ENCODE measurements around the gene DISP3.

DISP3 gene

GRCh38 chr1:11528611-11529261 lies 49.8 kb downstream of the DISP3 start:
- no peak for DNase-seq (ENCODE audit: low read depth, low spot score)

- DNase-seq (ENCODE audit: low read depth, low spot score), result no peak
Measured at GRCh38 chr1:11529330-11529729, 50.4 kb downstream of the DISP3 start.

- DNase-seq (ENCODE audit: low read depth, low spot score), result no peak
Measured at GRCh38 chr1:11529763-11530730, 51.1 kb downstream of the DISP3 start.

- no peak for DNase-seq (ENCODE audit: low read depth, low spot score)
Measured at GRCh38 chr1:11530731-11531311, 51.9 kb downstream of the DISP3 start.

GRCh38 chr1:11531314-11531870 lies 52.4 kb downstream of the DISP3 start:
- no peak for DNase-seq (ENCODE audit: low read depth, low spot score)

GRCh38 chr1:11531943-11532342 lies 53.0 kb downstream of the DISP3 start:
- DNase-seq (ENCODE audit: low read depth, low spot score), result no peak

GRCh38 chr1:11533790-11534787 lies 55.1 kb downstream of the DISP3 start:
- DNase-seq (ENCODE audit: low read depth, low spot score), result no peak

- no peak for DNase-seq (ENCODE audit: low read depth, low spot score)
Measured at GRCh38 chr1:11534846-11535245, 55.9 kb downstream of the DISP3 start.

- DNase-seq (ENCODE audit: low read depth, low spot score), result no peak
Measured at GRCh38 chr1:11535316-11535715, 56.4 kb downstream of the DISP3 start.

- no peak for DNase-seq (ENCODE audit: low read depth, low spot score)
Measured at GRCh38 chr1:11535761-11536572, 57.0 kb downstream of the DISP3 start.

- no peak for DNase-seq (ENCODE audit: low read depth, low spot score)
Measured at GRCh38 chr1:11536573-11537379, 57.8 kb downstream of the DISP3 start.

- no peak for DNase-seq (ENCODE audit: low read depth, low spot score)
Measured at GRCh38 chr1:11537380-11537764, 58.4 kb downstream of the DISP3 start.

GRCh38 chr1:11537854-11538591 lies 59.1 kb downstream of the DISP3 start:
- no peak for DNase-seq (ENCODE audit: low read depth, low spot score)

GRCh38 chr1:11538886-11539285 lies 59.9 kb downstream of the DISP3 start:
- no peak for DNase-seq (ENCODE audit: low read depth, low spot score)

- DNase-seq (ENCODE audit: low read depth, low spot score), result no peak
Measured at GRCh38 chr1:11539850-11540772, 61.2 kb downstream of the DISP3 start.

GRCh38 chr1:11540773-11541160 lies 61.8 kb downstream of the DISP3 start:
- DNase-seq (ENCODE audit: low read depth, low spot score), result no peak

- no peak for DNase-seq (ENCODE audit: low read depth, low spot score)
Measured at GRCh38 chr1:11541236-11541635, 62.3 kb downstream of the DISP3 start.

All from activated naive CD8-positive, alpha-beta T cell treated with anti-CD3 and anti-CD28 coated beads, Interleukin-2, amount 50 U/mL, for 16 hours (primary cell).